ENCODE data around the gene P2RX7. TPM values are rescaled to one million over a fixed set of nuclear protein-coding genes. Genes with fewer than 3 reads are reported as not detected.

P2RX7 gene
- total RNA-seq (10 to 100 TPM in 2 of 7 donors, 1 to 10 TPM in 5; 4.7 to 10.8 (median 6.9) TPM), polyA plus RNA-seq (1 to 10 TPM; 5.3 to 9.5 TPM)
- long read RNA-seq, donor 1, full-length matches to known transcripts = 23 of 48 reads
- long read RNA-seq, donor 1, partial matches to known transcripts = 5 of 48 reads
- long read RNA-seq, donor 1, other reads (novel, unspliced or antisense) = 20 of 48 reads
- long read RNA-seq, donor 2, full-length matches to known transcripts = 2 of 2 reads
- long read RNA-seq, donor 2, partial matches to known transcripts = 0 of 2 reads
- long read RNA-seq, donor 2, other reads (novel, unspliced or antisense) = 0 of 2 reads
- long read RNA-seq, donor 3, full-length matches to known transcripts = 4 of 12 reads
- long read RNA-seq, donor 3, partial matches to known transcripts = 7 of 12 reads
- long read RNA-seq, donor 3, other reads (novel, unspliced or antisense) = 1 of 12 reads

DNA sequence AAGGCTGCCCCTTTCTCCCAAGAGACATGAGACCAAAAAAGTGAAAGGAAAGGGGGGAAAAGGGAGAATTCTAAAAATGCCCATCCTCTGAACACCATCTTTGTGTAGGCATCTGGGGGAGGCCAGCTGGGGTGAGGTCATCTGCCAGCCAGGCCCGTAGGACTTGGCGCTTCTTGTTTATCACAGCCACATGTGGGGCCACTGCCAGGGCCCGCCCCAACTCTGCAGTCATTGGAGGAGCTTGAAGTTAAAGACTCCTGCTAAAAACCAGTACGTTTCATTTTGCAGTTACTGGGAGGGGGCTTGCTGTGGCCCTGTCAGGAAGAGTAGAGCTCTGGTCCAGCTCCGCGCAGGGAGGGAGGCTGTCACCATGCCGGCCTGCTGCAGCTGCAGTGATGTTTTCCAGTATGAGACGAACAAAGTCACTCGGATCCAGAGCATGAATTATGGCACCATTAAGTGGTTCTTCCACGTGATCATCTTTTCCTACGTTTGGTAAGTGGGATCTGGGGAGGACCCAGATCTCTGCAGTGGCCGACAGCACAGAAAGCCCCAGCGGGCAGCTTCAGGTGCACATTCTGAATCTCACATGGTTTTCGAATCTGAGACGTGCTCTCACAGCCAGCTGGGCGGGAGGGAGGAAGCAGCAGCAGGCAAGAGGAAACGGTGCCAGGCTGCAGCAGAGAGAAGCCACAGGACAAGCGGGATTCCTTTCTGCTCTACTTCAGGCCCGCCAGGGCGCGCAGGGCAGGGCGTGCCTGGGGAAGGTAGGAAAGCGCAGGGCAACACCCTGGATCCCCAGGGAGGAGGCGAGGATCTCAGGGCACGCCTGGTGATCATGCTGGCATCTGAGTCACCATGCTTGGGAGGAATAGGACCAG, at the start of gene P2RX7:
P2RX7 (plus strand) TSS at position 276 of the 881 bp plus-strand sequence; CDS start at position 371, 95 bp downstream.
- WGBS, 3 donors = 1% methylated on average over 25 of the region's 25 CpGs
- H3K27me3 ChIP-seq = no peaks in the 10 kb centered on the region
- no peaks in the 10 kb centered on the region for H3K36me3 ChIP-seq
- H3K4me3 ChIP-seq = peak within 1 kb of the TSS; percentile 40
- intact Hi-C loops (cut with DNase I) = loop anchor here in 1 of 4 donors (10.0 kb wide), 1 partner anchor 92 kb away; no protein-coding TSS in a partner anchor
- DNase-seq = peak; percentile 60 to 80 (median 72)
- TF ChIP-seq, protein P1, sequence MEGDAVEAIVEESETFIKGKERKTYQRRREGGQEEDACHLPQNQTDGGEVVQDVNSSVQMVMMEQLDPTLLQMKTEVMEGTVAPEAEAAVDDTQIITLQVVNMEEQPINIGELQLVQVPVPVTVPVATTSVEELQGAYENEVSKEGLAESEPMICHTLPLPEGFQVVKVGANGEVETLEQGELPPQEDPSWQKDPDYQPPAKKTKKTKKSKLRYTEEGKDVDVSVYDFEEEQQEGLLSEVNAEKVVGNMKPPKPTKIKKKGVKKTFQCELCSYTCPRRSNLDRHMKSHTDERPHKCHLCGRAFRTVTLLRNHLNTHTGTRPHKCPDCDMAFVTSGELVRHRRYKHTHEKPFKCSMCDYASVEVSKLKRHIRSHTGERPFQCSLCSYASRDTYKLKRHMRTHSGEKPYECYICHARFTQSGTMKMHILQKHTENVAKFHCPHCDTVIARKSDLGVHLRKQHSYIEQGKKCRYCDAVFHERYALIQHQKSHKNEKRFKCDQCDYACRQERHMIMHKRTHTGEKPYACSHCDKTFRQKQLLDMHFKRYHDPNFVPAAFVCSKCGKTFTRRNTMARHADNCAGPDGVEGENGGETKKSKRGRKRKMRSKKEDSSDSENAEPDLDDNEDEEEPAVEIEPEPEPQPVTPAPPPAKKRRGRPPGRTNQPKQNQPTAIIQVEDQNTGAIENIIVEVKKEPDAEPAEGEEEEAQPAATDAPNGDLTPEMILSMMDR (IDR thresholded peaks at IDR 0.05) = no peak
- TF ChIP-seq EP300 (IDR thresholded peaks at IDR 0.05) (no peak), POLR2A (IDR thresholded peaks at IDR 0.05) (peak; percentile 16)
- H3K27ac ChIP-seq = peak within 1 kb of the TSS in 1 of 2 donors; percentile 52
- H3K9me3 ChIP-seq = no peaks in the 10 kb centered on the region
- peaks cover 6% of the 10 kb centered on the region for H3K4me1 ChIP-seq (ENCODE audit: insufficient read depth)

DNA sequence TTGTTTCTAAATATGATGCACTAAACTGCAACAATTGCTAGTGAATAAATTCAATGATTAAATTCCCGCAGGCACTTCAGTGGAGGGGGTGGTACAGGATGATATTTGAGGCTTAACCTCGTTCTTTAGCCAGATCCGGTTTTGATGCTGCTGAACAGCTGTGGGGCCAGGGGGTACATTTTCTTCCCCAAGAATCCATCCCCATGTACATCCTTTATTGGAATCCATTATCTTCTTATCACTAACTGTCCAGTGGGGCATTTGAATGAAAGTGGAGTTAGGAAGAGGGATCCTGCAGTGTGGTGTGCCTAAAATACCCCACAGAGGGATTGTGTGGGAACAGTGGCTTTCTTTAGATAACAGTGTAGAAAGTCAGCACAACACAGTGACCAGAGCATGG, 48.4 kb upstream of the P2RX7 start:
- intact Hi-C loops (cut with DNase I) = no loop called here
- 55 to 73% (median 64%) methylated on average over 3 of the region's 3 CpGs for WGBS, 3 donors
- Histone ChIP-seq H3K27me3 (no peaks in the 10 kb centered on the region), H3K36me3 (no peaks in the 10 kb centered on the region), H3K4me1 (ENCODE audit: insufficient read depth) (no peaks in the 10 kb centered on the region), H3K27ac (no peak overlapping the region), H3K4me3 (no peak overlapping the region), H3K9me3 (no peaks in the 10 kb centered on the region)
- no peak for TF ChIP-seq EP300 (IDR thresholded peaks at IDR 0.05)
- TF ChIP-seq POLR2A (IDR thresholded peaks at IDR 0.05) = no peak
- TF ChIP-seq, protein P1 (IDR thresholded peaks at IDR 0.05) = no peak
- no peak for DNase-seq

DNA sequence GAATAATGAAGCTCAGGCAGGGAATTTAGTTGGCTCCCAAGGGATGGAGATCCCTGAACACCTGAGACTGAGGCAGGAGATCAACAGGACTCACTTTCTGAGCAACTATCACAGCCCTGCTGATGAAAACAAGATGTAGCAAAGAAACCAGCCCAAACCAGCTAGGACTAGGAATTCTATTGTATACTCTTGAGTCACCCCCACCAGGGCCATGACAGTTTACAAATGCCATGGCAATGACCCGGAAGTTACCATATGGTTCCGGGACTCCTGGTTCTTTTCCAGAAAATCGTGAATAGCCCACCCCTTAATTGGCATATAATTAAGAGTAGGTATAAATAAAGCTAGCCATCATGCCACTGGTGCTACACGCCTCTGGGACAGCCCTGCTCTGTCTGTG, 47.6 kb upstream of the P2RX7 start:
- DNase-seq = no peak
- Histone ChIP-seq H3K27me3 (no peaks in the 10 kb centered on the region), H3K4me1 (ENCODE audit: insufficient read depth) (no peaks in the 10 kb centered on the region), H3K4me3 (no peak overlapping the region), H3K9me3 (no peaks in the 10 kb centered on the region), H3K36me3 (no peaks in the 10 kb centered on the region), H3K27ac (no peak overlapping the region)
- 85 to 91% (median 88%) methylated on average over 4 of the region's 4 CpGs for WGBS, 3 donors
- intact Hi-C loops (cut with DNase I) = no loop called here
- TF ChIP-seq, protein P1 (IDR thresholded peaks at IDR 0.05) = no peak
- TF ChIP-seq POLR2A (IDR thresholded peaks at IDR 0.05) (no peak), EP300 (IDR thresholded peaks at IDR 0.05) (no peak)

DNA sequence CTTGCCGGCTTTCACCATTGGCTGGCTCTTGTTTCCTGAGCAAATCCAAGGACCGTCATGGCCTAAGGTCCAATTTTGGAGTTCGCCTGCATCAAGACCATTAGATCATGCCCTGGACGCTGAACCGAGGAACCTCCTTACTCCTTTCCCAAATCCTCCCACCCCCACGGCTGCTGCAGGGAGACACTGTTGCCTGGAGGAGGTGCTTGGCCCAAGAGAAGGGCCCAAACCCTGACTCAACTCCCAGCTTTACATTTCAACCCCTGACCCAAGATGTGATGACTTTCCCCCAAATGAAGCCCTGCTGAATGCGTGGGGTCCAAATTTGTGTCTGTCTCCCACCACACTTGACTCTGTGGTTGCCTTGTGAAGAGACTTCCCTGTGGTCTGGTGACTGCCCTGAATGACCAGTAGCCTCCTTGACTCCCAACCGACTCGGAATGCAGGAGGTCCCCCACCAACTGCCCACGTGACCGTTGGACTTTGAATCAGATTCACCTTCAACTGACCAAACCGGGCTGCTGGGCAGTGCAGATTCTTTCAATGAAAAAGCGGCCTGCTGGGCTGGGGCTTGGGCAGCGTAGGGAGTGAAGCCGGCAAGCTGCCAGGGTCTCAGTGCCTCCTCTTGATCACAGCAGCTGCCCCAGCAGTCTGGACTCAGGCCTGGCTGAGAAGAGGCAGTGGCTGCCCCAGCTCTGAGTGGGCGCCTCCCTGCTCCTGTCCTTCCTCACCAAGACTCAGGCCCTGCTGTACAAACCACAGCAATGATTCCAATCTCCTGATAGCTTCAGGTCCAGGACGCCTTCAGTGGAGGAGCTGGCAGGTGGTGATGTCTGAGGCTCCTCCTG, 46.9 kb upstream of the P2RX7 start:
- DNase-seq = no peak
- no peaks in the 10 kb centered on the region for H3K9me3 ChIP-seq
- H3K36me3 ChIP-seq = no peaks in the 10 kb centered on the region
- no peak overlapping the region for H3K4me3 ChIP-seq
- intact Hi-C loops (cut with DNase I) = no loop called here
- no peak overlapping the region for H3K27ac ChIP-seq
- H3K4me1 ChIP-seq (ENCODE audit: insufficient read depth) = no peaks in the 10 kb centered on the region
- H3K27me3 ChIP-seq = no peaks in the 10 kb centered on the region
- WGBS, 3 donors = 85 to 90% (median 87%) methylated on average over 17 of the region's 17 CpGs
- TF ChIP-seq EP300 (IDR thresholded peaks at IDR 0.05) = no peak
- no peak for TF ChIP-seq POLR2A (IDR thresholded peaks at IDR 0.05)
- TF ChIP-seq, protein P1 (IDR thresholded peaks at IDR 0.05) = no peak

All from ovary (tissue), 10 donors.